Suprapubic skin (tissue), 3 donors: ENCODE results near the gene EIF4E3.

Experiments
- CTCF ChIP-seq, 2 donors: fragments of 200-600 bp in 1 of 2; fragments of 450-650 bp in 1 of 2; sonication (generic) in 1 of 2; IDR thresholded peaks; one replicate each; pipeline ENCODE4 v1.5.1; 2016 to 2019; ENCODE audit warnings: antibody characterized with exemption in 2 of 2, mild to moderate bottlenecking in 1 of 2, moderate library complexity in 1 of 2
- POLR2A ChIP-seq, 2 donors: fragments of 450-650 bp; IDR thresholded peaks; one replicate each; pipeline ENCODE4 v1.6.1; 2017; ENCODE audit warnings: antibody characterized with exemption in 2 of 2, mild to moderate bottlenecking in 2 of 2, moderate library complexity in 2 of 2

GRCh38 chr3:71684757-71685386 is 40.3 kb downstream of the EIF4E3 start:
- TF ChIP-seq CTCF (IDR thresholded peaks at IDR 0.05) (no peak), POLR2A (IDR thresholded peaks at IDR 0.05) (no peak)
